Right lobe of liver (tissue), 6 donors: ENCODE data around the gene RSU1. TPM values are rescaled to one million over a fixed set of nuclear protein-coding genes. Genes with fewer than 3 reads are reported as not detected.

ENCODE experiments used
- ATAC-seq, 4 donors: fragments of 200-7000 bp; cut with Tn5 transposase; one replicate each; pipeline ENCODE4 v1.9.1; 2020; ENCODE audit warnings: mild to moderate bottlenecking in 4 of 4, moderate library complexity in 4 of 4
- DNase-seq, 3 donors: peaks; one replicate each; pipeline ENCODE4 v3.0.0-alpha.2; 2020
- H3K27ac ChIP-seq, 3 donors: fragments of 200-600 bp; one replicate each; pipeline ENCODE4 v1.8.0; 2022
- H3K27me3 ChIP-seq, 2 donors: fragments of 200-600 bp; one replicate each; pipeline ENCODE4 v1.8.0; 2022
- H3K36me3 ChIP-seq, 4 donors: fragments of 200-600 bp; sonication (generic) in 1 of 4; one replicate each; pipeline versions ENCODE4 v1.5.1 to v1.8.0; 2017 to 2022; ENCODE audit warnings: control low read depth in 1 of 4
- H3K4me1 ChIP-seq, 4 donors: fragments of 200-600 bp; sonication (generic) in 1 of 4; one replicate each; pipeline versions ENCODE4 v1.5.1 to v1.8.0; 2017 to 2022; ENCODE audit warnings: control low read depth in 1 of 4
- H3K4me3 ChIP-seq, 3 donors: fragments of 200-600 bp; one replicate each; pipeline ENCODE4 v1.8.0; 2022
- H3K9me3 ChIP-seq, 4 donors: fragments of 200-600 bp; sonication (generic) in 1 of 4; one replicate each; pipeline versions ENCODE4 v1.5.1 to v1.8.0; 2017 to 2022; ENCODE audit warnings: control low read depth in 1 of 4
- CTCF ChIP-seq, 4 donors: fragments of 200-600 bp in 3 of 4; fragments of 450-650 bp in 1 of 4; IDR thresholded peaks; one replicate each; pipeline versions ENCODE4 v1.5.1 to v1.8.0; 2016 to 2022; ENCODE audit warnings: antibody characterized with exemption in 4 of 4, mild to moderate bottlenecking in 2 of 4
- POLR2A ChIP-seq: fragments of 450-650 bp; IDR thresholded peaks from one replicate; pipeline ENCODE4 v1.6.1; 2017; ENCODE audit warnings: antibody characterized with exemption, mild to moderate bottlenecking
- WGBS: methylation state at CpG from one replicate; pipeline ENCODE4 v1.1.6; 2018; ENCODE audit warnings: low coverage, low lambda C conversion rate; ENCODE audit not compliant: insufficient coverage; ENCODE audit errors: missing lambda C conversion rate; 5-methylcytosine and 5-hydroxymethylcytosine counted together
- intact Hi-C, 2 donors: fragments of 100-400 bp; cut with DNase I; formaldehyde crosslinking; loops; one replicate each; pipeline versions ENCODE4 v1.11.2 to v1.14.1; 2022
- total RNA-seq, 6 experiments: library from RNA; depleted of rRNA in 2 of 6; stranded (reverse); fragments of >200 nt in 2 of 6; fragmentation: NEBNext Ultra II Directional in 3 of 6; extraction: Animal tissue kit (Norgen Biotek cat#: 25700) in 3 of 6; gene quantifications; one replicate each; pipeline versions ENCODE4 v1.1.0 to v1.2.4, GENCODE V29; 2016 to 2023
- donor health status: DM: no; HTN: yes; CAD: no.
- donor health status: DM: no; HTN: no; CAD: no.
- donor health status: DM: no; HTN: no; CAD: no.
- donor health status: DM: no; HTN: yes; CAD: no.
- donor health status: DM: no; HTN: yes; CAD: no.

Gene RSU1
- total RNA-seq, 6 experiments from 2014 or later: 24.1 to 44.5 (median 28.4) TPM

GRCh38 chr10:16689227-16689626, 128.0 kb downstream of the RSU1 start:
- no peak for ATAC-seq

GRCh38 chr10:16686054-16686902, 130.9 kb downstream of the RSU1 start:
- intact Hi-C loops: no loop called here
- no peaks in the 10 kb centered on the region for H3K4me1 ChIP-seq
- H3K9me3 ChIP-seq: no peaks in the 10 kb centered on the region
- no peaks in the 10 kb centered on the region for H3K27me3 ChIP-seq
- TF ChIP-seq POLR2A (no peak), CTCF (IDR thresholded peaks at IDR 0.05) (no peak)
- ATAC-seq: no peak
- no peak overlapping the region for H3K4me3 ChIP-seq
- WGBS: 92% methylated on average over 2 of the region's 2 CpGs
- no peak overlapping the region for H3K27ac ChIP-seq
- no peak for DNase-seq
- H3K36me3 ChIP-seq: no peaks in the 10 kb centered on the region

More at GRCh38 chr10:16689227-16689626, 128.0 kb downstream of the RSU1 start:
- 79% methylated on average over 1 of the region's 1 CpG for WGBS
- H3K4me1 ChIP-seq: no peaks in the 10 kb centered on the region
- no peak overlapping the region for H3K4me3 ChIP-seq
- no peak overlapping the region for H3K27ac ChIP-seq
- no peaks in the 10 kb centered on the region for H3K36me3 ChIP-seq
- H3K9me3 ChIP-seq: no peaks in the 10 kb centered on the region
- intact Hi-C loops: no loop called here
- no peak for TF ChIP-seq CTCF (IDR thresholded peaks at IDR 0.05)
- TF ChIP-seq POLR2A: no peak
- no peak for DNase-seq
- H3K27me3 ChIP-seq: no peaks in the 10 kb centered on the region

GRCh38 chr10:16685551-16685950, 131.7 kb downstream of the RSU1 start:
- no peak for ATAC-seq

GRCh38 chr10:16681521-16681920, 135.7 kb downstream of the RSU1 start:
- DNase-seq: no peak
- Histone ChIP-seq H3K4me1 (no peaks in the 10 kb centered on the region), H3K27ac (no peak overlapping the region), H3K36me3 (no peaks in the 10 kb centered on the region), H3K4me3 (no peak overlapping the region), H3K27me3 (no peaks in the 10 kb centered on the region), H3K9me3 (no peaks in the 10 kb centered on the region)
- TF ChIP-seq POLR2A: no peak
- 63% methylated on average over 1 of the region's 1 CpG for WGBS
- intact Hi-C loops: no loop called here
- ATAC-seq: no peak

More at GRCh38 chr10:16685551-16685950, 131.7 kb downstream of the RSU1 start:
- WGBS: 86% methylated on average over 4 of the region's 6 CpGs
- no peak overlapping the region for H3K4me3 ChIP-seq
- no peak for TF ChIP-seq POLR2A
- TF ChIP-seq CTCF (IDR thresholded peaks at IDR 0.05): no peak
- no peak for DNase-seq
- H3K9me3 ChIP-seq: no peaks in the 10 kb centered on the region
- intact Hi-C loops: no loop called here
- no peaks in the 10 kb centered on the region for H3K4me1 ChIP-seq
- no peak overlapping the region for H3K27ac ChIP-seq
- H3K36me3 ChIP-seq: no peaks in the 10 kb centered on the region
- H3K27me3 ChIP-seq: no peaks in the 10 kb centered on the region

GRCh38 chr10:16679511-16679910, 137.7 kb downstream of the RSU1 start:
- TF ChIP-seq CTCF (IDR thresholded peaks at IDR 0.05): no peak
- TF ChIP-seq POLR2A: no peak
- no peaks in the 10 kb centered on the region for H3K4me1 ChIP-seq
- no peaks in the 10 kb centered on the region for H3K36me3 ChIP-seq
- no peak overlapping the region for H3K4me3 ChIP-seq
- 89% methylated on average over 3 of the region's 6 CpGs for WGBS
- DNase-seq (no peak), ATAC-seq (no peak)
- no peaks in the 10 kb centered on the region for H3K27me3 ChIP-seq
- H3K27ac ChIP-seq: no peak overlapping the region
- intact Hi-C loops: no loop called here
- no peaks in the 10 kb centered on the region for H3K9me3 ChIP-seq
